GM12878 (cell line): ENCODE data around the gene MLEC. TPM values are rescaled to one million over a fixed set of nuclear protein-coding genes. Genes with fewer than 3 reads are reported as not detected.
"Not testable (repeated sequence)": the region's sequence is repeated elsewhere in the genome, so short reads cannot be mapped to it uniquely, and the experiment has no call there.

Experiments
- ATAC-seq: fragments of 200-7000 bp; cut with Tn5 transposase; 3 replicates; pipeline ENCODE4 v1.9.1; 2020; ENCODE audit warnings: mild to moderate bottlenecking, moderate library complexity
- BruUV-seq: library from RNA; stranded (reverse); fragments of 400-500 nt; replicated peaks from 2 replicates; lab custom pipeline; 2021; lab: Mats Ljungman, UMichigan
- CTCF ChIA-PET: fragments of 300-600 bp; sonication (Branson Sonifier 250); formaldehyde crosslinking; extraction: SDS; loops from one replicate; lab custom pipeline; 2021; ENCODE audit warnings: inconsistent platforms; lab: Yijun Ruan, JAX
- POLR2A ChIA-PET: fragments of 350-600 bp; formaldehyde crosslinking; extraction: SDS; loops from one replicate; lab custom pipeline; 2021; ENCODE audit warnings: inconsistent platforms; lab: Charles Lee
- RAD21 ChIA-PET: fragments of 300-600 bp; sonication (Branson Sonifier 250); formaldehyde crosslinking; loops from one replicate; lab custom pipeline; 2023; ENCODE audit warnings: antibody characterized with exemption; ENCODE audit not compliant: unreplicated experiment; lab: Charles Lee
- SMC1A ChIA-PET: fragments of 300-600 bp; sonication (Branson Sonifier 250); formaldehyde crosslinking; loops from one replicate; lab custom pipeline; 2023; ENCODE audit not compliant: unreplicated experiment, uncharacterized antibody; lab: Charles Lee
- DNase-seq: peaks from one replicate; pipeline ENCODE4 v3.0.0-alpha.2; 2011; ENCODE audit warnings: low read depth, low spot score
- FAIRE-seq: peaks from 3 replicates; lab custom pipeline; 2011; peaks lifted over from hg19 to GRCh38; lab: Jason Lieb, UNC
- H2AFZ ChIP-seq: 2 replicates; pipeline ENCODE4 v1.6.0; 2011; ENCODE audit warnings: low read depth, low read length, control low read depth; ENCODE audit not compliant: control insufficient read depth
- H3K27ac ChIP-seq: 2 replicates; pipeline ENCODE4 v1.5.1; 2011; ENCODE audit warnings: control low read depth; ENCODE audit not compliant: control insufficient read depth, insufficient read depth
- H3K27me3 ChIP-seq, 2 experiments: replicated peaks in 1 of 2; 2 replicates each; pipeline versions ENCODE4 v1.6.0 to v1.6.1; 2011; ENCODE audit warnings: low read length in 1 of 2; ENCODE audit not compliant: control insufficient read depth in 2 of 2, insufficient read depth in 2 of 2
- H3K36me3 ChIP-seq, 2 experiments: 2 replicates each; pipeline ENCODE4 v1.5.1; 2011; ENCODE audit warnings: low read length in 1 of 2; ENCODE audit not compliant: control insufficient read depth in 2 of 2, insufficient read depth in 2 of 2
- H3K4me1 ChIP-seq: 2 replicates; pipeline ENCODE4 v1.6.1; 2011; ENCODE audit warnings: mild to moderate bottlenecking, low read length, moderate library complexity, mixed read lengths; ENCODE audit not compliant: control insufficient read depth, insufficient read depth
- H3K4me2 ChIP-seq: 2 replicates; pipeline ENCODE4 v1.6.0; 2011; ENCODE audit warnings: control low read depth; ENCODE audit not compliant: control insufficient read depth, insufficient read depth
- H3K4me3 ChIP-seq: fragments of 200-600 bp; sonication (generic); 2 replicates; pipeline ENCODE4 v1.5.1; 2016
- H3K79me2 ChIP-seq: 2 replicates; pipeline ENCODE4 v1.6.0; 2011; ENCODE audit warnings: low read length; ENCODE audit not compliant: control insufficient read depth, insufficient read depth
- H3K9ac ChIP-seq: 2 replicates; pipeline ENCODE4 v1.8.0; 2011; ENCODE audit warnings: low read length, control low read depth, mixed read lengths; ENCODE audit not compliant: control insufficient read depth, insufficient read depth
- H3K9me3 ChIP-seq: replicated peaks from 3 replicates; pipeline ENCODE4 v1.5.1; 2011; ENCODE audit warnings: mild to moderate bottlenecking, low read length; ENCODE audit not compliant: control insufficient read depth, insufficient read depth
- H4K20me1 ChIP-seq: 2 replicates; pipeline ENCODE4 v1.6.0; 2011; ENCODE audit not compliant: control insufficient read depth, insufficient read depth
- BCL3 ChIP-seq: IDR thresholded peaks from 2 replicates; pipeline ENCODE4 v1.6.1; 2011; ENCODE audit warnings: borderline replicate concordance, low read depth, mild to moderate bottlenecking, moderate library complexity, low read length; ENCODE audit not compliant: insufficient read depth, poor library complexity, severe bottlenecking
- WGBS: methylation state at CpG from one replicate; pipeline ENCODE4 v1.1.6; 2016; ENCODE audit warnings: low lambda C conversion rate; ENCODE audit not compliant: insufficient replicate concordance, insufficient coverage; ENCODE audit errors: missing lambda C conversion rate; 5-methylcytosine and 5-hydroxymethylcytosine counted together
- in situ Hi-C: fragments of 300-500 bp; cut with MboI; formaldehyde crosslinking; loops from 9 replicates; pipeline ENCODE4 v1.14.3; 2018; ENCODE audit warnings: mixed read lengths
- intact Hi-C: fragments of 100-400 bp; cut with micrococcal nuclease; formaldehyde crosslinking; loops from one replicate; pipeline ENCODE4 v1.14.2; 2022; ENCODE audit not compliant: unreplicated experiment
- polyA plus RNA-seq, 11 experiments: library from polyadenylated mRNA; depleted of rRNA in 4 of 11; unstranded in 6 of 11; stranded (reverse) in 5 of 11; fragments of >200 nt; fragmentation: Nextera tagmentation in 4 of 11; fragmentation: Illumina TruSeq in 1 of 11; extraction: Ambion mirVana in 4 of 11; extraction: Trizol in 1 of 11; gene quantifications; 1 replicate in 1 of 11; 2 replicates in 10 of 11; pipeline versions ENCODE4 v1.2.1 to v1.2.3, GENCODE V29; 2011 to 2016; ENCODE audit warnings: inconsistent platforms in 2 of 11, missing spikeins in 2 of 11, low read depth in 1 of 11
- total RNA-seq, 4 experiments: library from RNA; depleted of rRNA in 3 of 4; stranded (reverse); fragments of >200 nt in 3 of 4; fragmentation: Illumina TruSeq in 1 of 4; extraction: Trizol in 1 of 4; gene quantifications; 2 replicates each; pipeline versions ENCODE4 v1.2.1 to v1.2.3, GENCODE V29; 2013 to 2021

MLEC gene
- total and polyA plus RNA-seq, 10 of the 15 experiments (the other 5 are each of a cell fraction or from before 2014, with no cell fraction given) = 26.7 to 172 (median 103) TPM

GRCh38 chr12:120668868-120669840 is 17.8 kb upstream of the MLEC start (continued):
- TF ChIP-seq BCL3 = no peak

GRCh38 chr12:120670237-120670636 is 16.7 kb upstream of the MLEC start:
- FAIRE-seq, in situ Hi-C loops, H4K20me1 ChIP-seq, H2AFZ ChIP-seq, H3K79me2 ChIP-seq, H3K36me3 ChIP-seq, DNase-seq, BruUV-seq, H3K27me3 ChIP-seq, H3K9me3 ChIP-seq, H3K9ac ChIP-seq: not testable (repeated sequence)
- peak overlapping the region; percentile 56 for H3K4me2 ChIP-seq
- H3K4me3 ChIP-seq = peak overlapping the region; percentile 39; the same call in 1 of the 2 replicates
- peak overlapping the region; percentile 46 for H3K27ac ChIP-seq
- peaks cover 43% of the 10 kb centered on the region for H3K4me1 ChIP-seq
- ChIA-PET RAD21 (interaction anchor here (1.4 to 4.0 kb wide), 10 partner anchors 9 to 302 kb away, joined by 3 to 54 read pairs (median 6); partner anchors contain the start of genes MLEC, POP5 and UNC119B), CTCF (interaction anchor here (0.7 to 9.7 kb wide), 6 partner anchors 9 to 41 kb away, joined by 3 to 184 read pairs (median 10); partner anchors contain the start of gene MLEC), SMC1A (interaction anchor here (0.8 to 18.2 kb wide), 12 partner anchors 9 to 302 kb away, joined by 3 to 149 read pairs (median 5); partner anchors contain the start of gene MLEC), POLR2A (interaction anchor here (2.1 to 5.7 kb wide), 4 partner anchors 8 to 21 kb away, joined by 8 to 57 read pairs (median 28); partner anchors contain the start of gene MLEC)
- 53% methylated on average over 6 of the region's 6 CpGs for WGBS
- intact Hi-C loops = loop anchor here (2.0 kb wide), 2 partner anchors 15 to 21 kb away; no protein-coding TSS in a partner anchor
- ATAC-seq = peak; percentile 5
